Endodermal cell (in vitro differentiated cells): ENCODE measurements around the gene TEFM. TPM values are rescaled to one million over a fixed set of nuclear protein-coding genes. Genes with fewer than 3 reads are reported as not detected.

Experiments used
- DNase-seq: peaks from one replicate; pipeline ENCODE4 v3.0.0-alpha.2; 2017
- H3K27ac ChIP-seq: 2 replicates; pipeline ENCODE4 v1.5.1; 2013; ENCODE audit warnings: mild to moderate bottlenecking, low read depth, low read length, moderate library complexity
- H3K27me3 ChIP-seq: 2 replicates; pipeline ENCODE4 v1.6.1; 2013; ENCODE audit warnings: mild to moderate bottlenecking, low read length, moderate library complexity; ENCODE audit not compliant: insufficient read depth, control insufficient read depth, poor library complexity, severe bottlenecking
- H3K36me3 ChIP-seq: 2 replicates; pipeline ENCODE4 v1.7.0; 2013; ENCODE audit warnings: mild to moderate bottlenecking, low read length, moderate library complexity; ENCODE audit not compliant: control insufficient read depth, insufficient read depth
- H3K4me1 ChIP-seq: one replicate; pipeline ENCODE4 v1.7.0; 2013; ENCODE audit warnings: low read length; ENCODE audit not compliant: control insufficient read depth, insufficient read depth
- H3K4me3 ChIP-seq: 2 replicates; pipeline ENCODE4 v1.5.1; 2013; ENCODE audit warnings: mild to moderate bottlenecking, low read length, moderate library complexity
- H3K9ac ChIP-seq: 2 replicates; pipeline ENCODE4 v1.6.1; 2013; ENCODE audit warnings: mild to moderate bottlenecking, low read length, moderate library complexity; ENCODE audit not compliant: poor library complexity, severe bottlenecking; ENCODE audit errors: extremely low read depth
- H3K9me3 ChIP-seq: 2 replicates; pipeline ENCODE4 v1.6.1; 2013; ENCODE audit warnings: mild to moderate bottlenecking, low read length, moderate library complexity; ENCODE audit not compliant: control insufficient read depth
- H3K27ac Mint-ChIP-seq: 2 replicates; pipeline ENCODE4 v1.8.0; 2020; ENCODE audit warnings: mixed read lengths
- H3K27me3 Mint-ChIP-seq: 2 replicates; pipeline ENCODE4 v1.8.0; 2021; ENCODE audit warnings: mild to moderate bottlenecking, mixed read lengths; ENCODE audit not compliant: insufficient read depth
- H3K36me3 Mint-ChIP-seq: 2 replicates; pipeline ENCODE4 v1.8.0; 2020; ENCODE audit warnings: low read depth, mixed read lengths
- H3K4me1 Mint-ChIP-seq: 2 replicates; pipeline ENCODE4 v1.8.0; 2020; ENCODE audit warnings: mixed read lengths
- H3K4me3 Mint-ChIP-seq: 2 replicates; pipeline ENCODE4 v1.8.0; 2020; ENCODE audit warnings: mild to moderate bottlenecking, moderate library complexity, mixed read lengths
- H3K9me3 Mint-ChIP-seq: 2 replicates; pipeline ENCODE4 v1.8.0; 2020; ENCODE audit warnings: mild to moderate bottlenecking, mixed read lengths
- WGBS, 2 experiments: methylation state at CpG; one replicate each; pipeline versions ENCODE4 v1.1.5 to v1.1.7; 2013; ENCODE audit warnings: missing lambda C conversion rate in 2 of 2, mixed read lengths in 1 of 2; ENCODE audit not compliant: insufficient coverage in 1 of 2, insufficient read length in 1 of 2; 5-methylcytosine and 5-hydroxymethylcytosine counted together
- total RNA-seq, 2 donors: library from RNA; stranded (reverse); fragmentation: NEBNext Ultra II Directional in 1 of 2; extraction: Animal tissue kit (Norgen Biotek cat#: 25700) in 1 of 2; gene quantifications; 2 replicates in 1 of 2; 3 replicates in 1 of 2; pipeline ENCODE4 v1.2.1, GENCODE V29; 2021
- TF ChIP-seq, protein P1 (sequence below): fragments of 200-600 bp; sonication (generic); conservative IDR thresholded peaks from 2 replicates; pipeline ENCODE4 v1.5.0; 2021; ENCODE audit warnings: antibody characterized with exemption, mild to moderate bottlenecking

The TEFM gene
- total RNA-seq, 2 donors from 2014 or later, result 14.4 to 15.2 TPM

DNA sequence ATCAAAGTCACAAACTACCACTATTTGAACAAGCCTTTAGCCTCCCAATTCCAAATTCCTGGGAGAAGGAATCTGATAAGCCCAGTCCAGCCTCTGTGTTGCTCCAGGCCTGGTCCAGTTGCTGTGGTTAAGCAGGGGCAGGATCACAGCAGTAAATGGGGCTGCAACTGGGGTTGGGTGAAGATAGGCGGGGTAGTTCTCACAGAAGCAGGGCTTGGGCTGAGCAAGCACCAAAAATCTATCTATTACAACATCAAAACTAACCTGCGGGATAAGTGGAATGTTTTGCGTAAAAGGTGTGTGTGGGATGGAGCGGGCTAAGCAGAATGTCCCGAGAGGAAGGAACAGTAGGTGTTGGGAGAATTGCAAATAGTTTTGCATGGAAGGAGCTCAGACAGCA, 41.8 kb upstream of the TEFM start:
- no peaks in the 10 kb centered on the region for H3K27me3 ChIP-seq
- H3K9me3 Mint-ChIP-seq, result no peaks in the 10 kb centered on the region
- H3K4me3 ChIP-seq, result no peak overlapping the region
- H3K9me3 ChIP-seq, result no peaks in the 10 kb centered on the region
- H3K4me1 ChIP-seq, result peaks cover 5% of the 10 kb centered on the region
- 93 to 95% methylated on average over 3 to 4 of the region's 5 CpGs for WGBS, 2 experiments
- H3K27me3 Mint-ChIP-seq, result no peaks in the 10 kb centered on the region
- H3K27ac ChIP-seq, result no peak overlapping the region
- TF ChIP-seq, protein P1, sequence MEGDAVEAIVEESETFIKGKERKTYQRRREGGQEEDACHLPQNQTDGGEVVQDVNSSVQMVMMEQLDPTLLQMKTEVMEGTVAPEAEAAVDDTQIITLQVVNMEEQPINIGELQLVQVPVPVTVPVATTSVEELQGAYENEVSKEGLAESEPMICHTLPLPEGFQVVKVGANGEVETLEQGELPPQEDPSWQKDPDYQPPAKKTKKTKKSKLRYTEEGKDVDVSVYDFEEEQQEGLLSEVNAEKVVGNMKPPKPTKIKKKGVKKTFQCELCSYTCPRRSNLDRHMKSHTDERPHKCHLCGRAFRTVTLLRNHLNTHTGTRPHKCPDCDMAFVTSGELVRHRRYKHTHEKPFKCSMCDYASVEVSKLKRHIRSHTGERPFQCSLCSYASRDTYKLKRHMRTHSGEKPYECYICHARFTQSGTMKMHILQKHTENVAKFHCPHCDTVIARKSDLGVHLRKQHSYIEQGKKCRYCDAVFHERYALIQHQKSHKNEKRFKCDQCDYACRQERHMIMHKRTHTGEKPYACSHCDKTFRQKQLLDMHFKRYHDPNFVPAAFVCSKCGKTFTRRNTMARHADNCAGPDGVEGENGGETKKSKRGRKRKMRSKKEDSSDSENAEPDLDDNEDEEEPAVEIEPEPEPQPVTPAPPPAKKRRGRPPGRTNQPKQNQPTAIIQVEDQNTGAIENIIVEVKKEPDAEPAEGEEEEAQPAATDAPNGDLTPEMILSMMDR, result no peak
- no peaks in the 10 kb centered on the region for H3K36me3 Mint-ChIP-seq
- H3K4me1 Mint-ChIP-seq, result peaks cover 5% of the 10 kb centered on the region
- H3K9ac ChIP-seq, result no peak overlapping the region
- no peaks in the 10 kb centered on the region for H3K36me3 ChIP-seq
- H3K27ac Mint-ChIP-seq, result no peak overlapping the region
- H3K4me3 Mint-ChIP-seq, result no peak overlapping the region
- no peak for DNase-seq

DNA sequence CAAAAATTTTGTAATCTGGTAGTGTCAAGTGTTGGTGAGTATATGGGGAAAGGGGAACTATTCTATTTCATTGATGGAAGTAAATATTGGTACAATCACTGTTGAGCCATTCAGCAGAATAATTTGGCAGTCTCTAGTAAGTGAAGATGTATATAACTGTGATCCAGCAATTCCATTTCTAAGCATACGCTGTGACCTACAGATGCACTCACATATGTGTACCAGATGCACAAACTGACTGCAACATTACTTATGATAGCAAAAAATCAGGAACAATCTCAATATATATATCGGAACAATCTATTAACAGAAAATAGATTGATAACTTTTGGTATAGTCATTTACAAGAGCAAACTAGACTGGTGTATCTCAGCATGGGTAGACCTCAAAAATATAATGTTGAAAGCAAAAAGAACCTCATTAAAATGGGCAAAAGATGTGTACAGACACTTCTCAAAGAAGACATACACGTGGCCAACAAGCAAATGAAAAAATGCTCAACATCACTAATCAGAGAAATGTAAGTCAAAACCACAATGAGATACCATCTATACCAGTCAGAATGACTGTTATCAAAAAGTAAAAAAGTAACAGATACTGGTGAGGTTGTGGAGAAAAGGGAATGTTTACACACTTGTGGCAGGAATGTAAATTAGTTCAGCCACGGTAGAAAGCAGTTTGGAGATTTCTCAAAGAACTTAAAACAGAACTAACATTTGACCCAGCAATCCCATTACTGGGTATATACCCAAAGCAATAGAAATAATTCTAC, 36.5 kb upstream of the TEFM start:
- no peak overlapping the region for H3K27ac ChIP-seq
- no peaks in the 10 kb centered on the region for H3K4me1 ChIP-seq
- H3K9ac ChIP-seq, result no peak overlapping the region
- no peaks in the 10 kb centered on the region for H3K36me3 ChIP-seq
- TF ChIP-seq, protein P1, result peak; percentile 45
- H3K27ac Mint-ChIP-seq, result no peak overlapping the region
- H3K27me3 ChIP-seq, result no peaks in the 10 kb centered on the region
- no peaks in the 10 kb centered on the region for H3K27me3 Mint-ChIP-seq
- no peaks in the 10 kb centered on the region for H3K36me3 Mint-ChIP-seq
- H3K4me3 ChIP-seq, result no peak overlapping the region
- H3K4me1 Mint-ChIP-seq, result peaks cover under 1% of the 10 kb centered on the region
- H3K9me3 Mint-ChIP-seq, result no peaks in the 10 kb centered on the region
- DNase-seq, result no peak
- no peaks in the 10 kb centered on the region for H3K9me3 ChIP-seq
- H3K4me3 Mint-ChIP-seq, result no peak overlapping the region
- WGBS, 2 experiments, result 86 to 91% methylated on average over 2 to 4 of the region's 4 CpGs

GRCh38 chr17:30939051-30939689, 33.1 kb upstream of the TEFM start:
- H3K9me3 ChIP-seq, result no peaks in the 10 kb centered on the region
- H3K36me3 Mint-ChIP-seq, result no peaks in the 10 kb centered on the region
- H3K4me1 Mint-ChIP-seq, result no peaks in the 10 kb centered on the region
- H3K36me3 ChIP-seq, result no peaks in the 10 kb centered on the region
- no peak overlapping the region for H3K4me3 ChIP-seq
- no peak overlapping the region for H3K9ac ChIP-seq
- no peak for DNase-seq
- no peaks in the 10 kb centered on the region for H3K27me3 ChIP-seq
- H3K27me3 Mint-ChIP-seq, result no peaks in the 10 kb centered on the region
- no peaks in the 10 kb centered on the region for H3K9me3 Mint-ChIP-seq
- 93 to 96% methylated on average over 7 to 13 of the region's 13 CpGs for WGBS, 2 experiments
- TF ChIP-seq, protein P1, result no peak
- no peaks in the 10 kb centered on the region for H3K4me1 ChIP-seq
- no peak overlapping the region for H3K27ac Mint-ChIP-seq
- H3K27ac ChIP-seq, result no peak overlapping the region
- no peak overlapping the region for H3K4me3 Mint-ChIP-seq
